Measurements from ENCODE around the gene ARL15. TPM values are rescaled to one million over a fixed set of nuclear protein-coding genes. Genes with fewer than 3 reads are reported as not detected.

The ARL15 gene
- total RNA-seq, 1 experiment from 2014 or later = 140 TPM

DNA sequence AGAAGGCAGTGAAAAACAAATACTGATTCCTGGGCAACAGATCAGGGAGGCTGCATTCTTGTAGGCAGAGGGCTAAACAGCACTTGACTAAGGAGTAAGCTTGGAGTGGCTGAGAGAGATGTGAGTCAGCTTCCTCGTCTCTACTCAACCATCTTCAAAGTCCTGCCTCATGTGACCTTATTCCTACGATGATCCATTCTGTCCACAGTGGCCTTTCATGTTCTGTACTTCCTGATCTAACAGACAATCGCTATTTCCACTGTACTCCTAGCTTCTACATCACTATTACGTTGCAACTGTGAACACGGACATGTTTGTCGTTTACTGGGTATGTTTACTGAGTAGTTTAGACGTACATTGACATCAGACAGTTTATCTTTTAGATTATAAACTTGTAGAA lies 365.4 kb downstream of the ARL15 start:
- no peaks in the 10 kb centered on the region for H3K27me3 Mint-ChIP-seq (ENCODE audit: insufficient read depth, unreplicated experiment)
- ChIA-PET CTCF (no interaction called here), POLR2A (no interaction called here)
- intact Hi-C loops (cut with micrococcal nuclease; ENCODE audit: unreplicated experiment) = no loop called here
- no TSS peak for BruUV-seq (replicated peaks)
- H3K27ac Mint-ChIP-seq (ENCODE audit: unreplicated experiment) = no peak overlapping the region
- no peak overlapping the region for H3K4me3 ChIP-seq (ENCODE audit: low read depth, low read length)
- no peaks in the 10 kb centered on the region for H3K4me1 Mint-ChIP-seq (ENCODE audit: low read depth, unreplicated experiment)
- TF ChIP-seq CTCF (IDR thresholded peaks at IDR 0.05; ENCODE audit: insufficient read depth in 1 of 2, low read depth in 1 of 2, low read length in 1 of 2, severe bottlenecking in 1 of 2, unreplicated experiment in 1 of 2) = no peak
- no peaks in the 10 kb centered on the region for H3K27me3 ChIP-seq (replicated peaks; ENCODE audit: control insufficient read depth, insufficient read depth, low read length)
- H3K4me1 ChIP-seq = no peaks in the 10 kb centered on the region
- DNase-seq = no peak
- H3K9me3 Mint-ChIP-seq (ENCODE audit: unreplicated experiment) = no peaks in the 10 kb centered on the region
- H3K4me3 Mint-ChIP-seq (ENCODE audit: unreplicated experiment) = no peak overlapping the region
- no peaks in the 10 kb centered on the region for H3K36me3 ChIP-seq (ENCODE audit: control insufficient read depth, insufficient read depth, low read length)
- peaks cover 17% of the 10 kb centered on the region for H3K36me3 Mint-ChIP-seq (ENCODE audit: insufficient read depth, unreplicated experiment)
- H3K9me3 ChIP-seq = no peaks in the 10 kb centered on the region

- H3K9me3 Mint-ChIP-seq (ENCODE audit: unreplicated experiment) = no peaks in the 10 kb centered on the region
- POLR2A ChIA-PET = no interaction called here
- CTCF ChIA-PET = no interaction called here
These were observed 366.4 kb downstream of the ARL15 start for GRCh38 chr5:53943938-53944337.

DNA sequence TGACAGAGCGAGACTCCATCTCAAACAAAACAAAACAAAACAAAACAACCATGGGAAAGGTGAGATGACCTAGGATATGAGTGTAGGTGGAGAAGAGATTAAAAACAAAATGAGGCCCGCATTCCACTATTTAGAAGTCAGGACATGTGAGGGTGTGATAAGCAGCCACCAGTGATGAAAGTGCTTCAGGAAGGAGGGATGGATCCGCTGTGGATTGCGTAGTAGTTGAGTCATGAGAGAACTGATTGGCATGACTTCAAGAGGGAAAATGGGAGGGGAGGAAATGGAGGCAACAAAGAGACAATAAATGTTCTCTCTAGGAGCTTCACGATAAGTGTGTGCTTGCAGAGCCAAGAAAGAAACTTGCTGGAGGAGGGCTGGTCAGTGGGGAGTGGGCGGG lies 367.6 kb downstream of the ARL15 start:
- CTCF ChIA-PET = no interaction called here
- Histone ChIP-seq H3K4me3 (ENCODE audit: low read depth, low read length) (no peak overlapping the region), H3K27me3 (replicated peaks; ENCODE audit: control insufficient read depth, insufficient read depth, low read length) (no peaks in the 10 kb centered on the region), H3K36me3 (ENCODE audit: control insufficient read depth, insufficient read depth, low read length) (no peaks in the 10 kb centered on the region), H3K9me3 (no peaks in the 10 kb centered on the region), H3K4me1 (no peaks in the 10 kb centered on the region)
- BruUV-seq (replicated peaks) = no TSS peak
- peaks cover 22% of the 10 kb centered on the region for H3K36me3 Mint-ChIP-seq (ENCODE audit: insufficient read depth, unreplicated experiment)
- H3K9me3 Mint-ChIP-seq (ENCODE audit: unreplicated experiment) = no peaks in the 10 kb centered on the region
- no peaks in the 10 kb centered on the region for H3K4me1 Mint-ChIP-seq (ENCODE audit: low read depth, unreplicated experiment)
- H3K27ac Mint-ChIP-seq (ENCODE audit: unreplicated experiment) = no peak overlapping the region
- intact Hi-C loops (cut with micrococcal nuclease; ENCODE audit: unreplicated experiment) = no loop called here
- H3K4me3 Mint-ChIP-seq (ENCODE audit: unreplicated experiment) = no peak overlapping the region
- no peak for TF ChIP-seq CTCF (IDR thresholded peaks at IDR 0.05; ENCODE audit: insufficient read depth in 1 of 2, low read depth in 1 of 2, low read length in 1 of 2, severe bottlenecking in 1 of 2, unreplicated experiment in 1 of 2)
- no peak for DNase-seq
- POLR2A ChIA-PET = no interaction called here
- no peaks in the 10 kb centered on the region for H3K27me3 Mint-ChIP-seq (ENCODE audit: insufficient read depth, unreplicated experiment)

More at GRCh38 chr5:53943938-53944337, 366.4 kb downstream of the ARL15 start:
- no peaks in the 10 kb centered on the region for H3K4me1 ChIP-seq
- no peaks in the 10 kb centered on the region for H3K36me3 ChIP-seq (ENCODE audit: control insufficient read depth, insufficient read depth, low read length)
- no TSS peak for BruUV-seq (replicated peaks)
- no peaks in the 10 kb centered on the region for H3K27me3 ChIP-seq (replicated peaks; ENCODE audit: control insufficient read depth, insufficient read depth, low read length)
- H3K9me3 ChIP-seq = no peaks in the 10 kb centered on the region
- intact Hi-C loops (cut with micrococcal nuclease; ENCODE audit: unreplicated experiment) = no loop called here
- H3K4me1 Mint-ChIP-seq (ENCODE audit: low read depth, unreplicated experiment) = no peaks in the 10 kb centered on the region
- H3K4me3 Mint-ChIP-seq (ENCODE audit: unreplicated experiment) = no peak overlapping the region
- peaks cover 17% of the 10 kb centered on the region for H3K36me3 Mint-ChIP-seq (ENCODE audit: insufficient read depth, unreplicated experiment)
- no peak overlapping the region for H3K27ac Mint-ChIP-seq (ENCODE audit: unreplicated experiment)
- no peak for DNase-seq
- H3K27me3 Mint-ChIP-seq (ENCODE audit: insufficient read depth, unreplicated experiment) = no peaks in the 10 kb centered on the region
- no peak for TF ChIP-seq CTCF (IDR thresholded peaks at IDR 0.05; ENCODE audit: insufficient read depth in 1 of 2, low read depth in 1 of 2, low read length in 1 of 2, severe bottlenecking in 1 of 2, unreplicated experiment in 1 of 2)
- no peak overlapping the region for H3K4me3 ChIP-seq (ENCODE audit: low read depth, low read length)

Data from Caco-2 (cell line).